HG03159 (cell line): ENCODE data around the gene BRIX1.
"Not testable (repeated sequence)": the region's sequence is repeated elsewhere in the genome, so short reads cannot be mapped to it uniquely, and the experiment has no call there.

ENCODE experiments used
- ATAC-seq: cut with Tn5 transposase; IDR thresholded peaks from one replicate; pipeline ENCODE4 v1.9.1; 2021; ENCODE audit warnings: mild to moderate bottlenecking, moderate library complexity; ENCODE audit not compliant: unreplicated experiment

BRIX1 gene

GRCh38 chr5:34914671-34915138 lies 806 bp upstream of the BRIX1 start:
- peak; percentile 12 for ATAC-seq

- ATAC-seq, result peak; percentile 20
Observed at GRCh38 chr5:34915856-34916192, 313 bp downstream of the BRIX1 start.

DNA sequence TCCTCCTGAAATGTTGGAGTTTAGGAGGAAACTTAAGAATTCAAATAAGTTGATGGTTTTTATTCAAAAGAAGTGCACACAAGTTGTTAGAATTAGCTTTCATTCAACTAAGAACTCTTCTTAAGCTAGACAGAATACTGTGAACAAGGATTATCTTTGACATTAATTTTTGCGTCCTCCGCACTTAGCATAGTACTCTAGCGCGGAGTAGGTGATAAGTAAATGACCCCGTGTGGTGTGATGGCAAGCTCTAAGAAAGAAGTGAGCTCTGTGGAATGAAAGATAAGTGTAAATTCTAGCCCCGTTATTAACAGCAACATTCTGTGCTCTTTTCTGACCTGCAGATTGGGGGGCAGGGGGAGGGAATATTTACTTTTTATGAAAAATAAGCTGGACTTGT lies 1.0 kb downstream of the BRIX1 start:
- no peak for ATAC-seq

DNA sequence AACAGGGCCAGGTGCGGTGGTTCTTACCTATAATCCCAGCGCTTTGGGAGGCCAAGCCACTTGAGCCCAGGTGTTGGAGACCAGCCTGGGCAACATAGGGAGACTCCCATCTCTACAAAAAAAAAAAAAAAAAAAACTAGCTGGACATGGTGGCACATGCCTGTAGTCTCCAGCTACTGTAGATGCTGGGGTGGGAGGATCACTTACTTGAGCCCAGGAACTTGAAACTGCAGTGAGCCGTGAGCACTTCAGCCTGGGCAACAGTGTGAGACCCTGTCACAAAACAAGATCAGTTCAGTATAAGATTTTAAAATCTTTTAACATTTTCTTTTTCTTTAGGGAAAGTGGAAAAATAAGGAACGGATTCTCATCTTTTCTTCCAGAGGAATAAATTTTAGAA lies 2.5 kb downstream of the BRIX1 start:
- no peak for ATAC-seq

DNA sequence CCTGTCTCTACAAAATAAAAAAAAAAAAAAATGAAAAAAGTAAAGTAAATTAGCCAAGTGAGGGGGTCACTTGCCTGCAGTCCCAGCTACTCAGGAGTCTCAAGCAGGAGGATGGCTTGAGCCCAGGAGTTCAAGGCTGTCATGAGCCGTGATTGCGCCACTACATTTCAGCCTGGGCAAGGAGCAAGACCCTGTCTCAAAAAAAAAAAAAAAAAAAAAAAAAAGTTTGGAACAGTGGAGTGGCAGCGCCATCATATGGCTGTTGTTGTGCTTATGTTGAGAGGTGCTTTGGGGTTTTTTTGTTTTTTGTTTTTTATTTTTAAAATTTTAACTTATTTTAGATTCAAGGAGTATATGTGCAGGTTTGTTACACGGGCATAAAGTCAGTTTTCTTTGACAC lies 3.6 kb downstream of the BRIX1 start:
- ATAC-seq, result no peak

GRCh38 chr5:34923256-34923655 lies 7.7 kb downstream of the BRIX1 start:
- not testable (repeated sequence) for ATAC-seq

DNA sequence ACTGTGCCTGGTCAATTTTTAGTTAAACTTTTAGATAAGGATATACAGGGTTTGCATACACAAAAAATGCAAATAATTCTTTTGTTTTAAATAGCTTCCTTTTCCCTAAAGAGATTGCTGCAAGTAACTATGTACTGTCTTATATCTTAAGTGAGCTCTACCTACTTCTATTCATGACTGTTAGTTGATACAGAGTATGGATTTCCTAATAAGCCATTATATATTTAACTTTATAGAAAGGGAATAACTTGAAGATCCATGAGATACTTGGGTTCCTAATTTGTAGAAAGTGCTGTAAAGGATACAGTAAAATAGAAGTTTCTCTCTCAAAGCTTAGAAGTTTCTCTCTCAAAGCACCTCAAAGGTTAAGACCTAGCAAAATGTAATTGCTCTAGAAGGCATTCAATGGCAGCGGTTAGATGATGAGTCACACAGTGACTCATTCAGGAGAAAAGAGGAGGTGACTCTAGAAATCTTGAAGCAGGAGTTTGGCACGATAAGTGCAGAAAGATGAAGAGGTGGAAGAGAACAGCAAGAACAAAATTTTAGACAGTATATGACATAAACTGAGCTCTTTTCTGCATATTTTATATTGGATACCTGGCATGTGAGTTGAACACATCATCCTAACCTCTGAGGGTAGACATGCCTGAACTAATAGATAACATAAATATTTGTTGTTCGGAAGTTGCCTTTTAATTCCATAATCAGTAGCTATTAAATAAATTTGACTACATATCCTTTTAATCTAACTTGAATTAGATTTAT lies 8.4 kb downstream of the BRIX1 start:
- ATAC-seq, result peak; percentile 43

DNA sequence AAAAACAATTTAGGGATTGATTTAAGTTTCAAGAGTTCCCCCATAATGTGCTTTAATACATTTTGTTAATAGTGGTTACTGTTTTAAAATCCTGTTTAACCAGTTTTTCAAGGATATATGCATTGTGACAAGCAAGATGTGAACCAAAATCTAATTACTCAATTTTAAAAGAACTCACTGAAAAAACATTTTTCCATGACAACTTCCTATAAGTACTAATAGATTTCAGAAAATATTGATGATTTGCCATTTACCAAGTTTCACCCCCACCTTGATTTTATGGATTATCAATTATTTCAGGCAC lies 8.9 kb downstream of the BRIX1 start:
- no peak for ATAC-seq

GRCh38 chr5:34926318-34926888 lies 10.9 kb downstream of the BRIX1 start:
- no peak for ATAC-seq

GRCh38 chr5:34927785-34928184 lies 12.3 kb downstream of the BRIX1 start:
- no peak for ATAC-seq

- no peak for ATAC-seq
Observed at GRCh38 chr5:34928267-34928666, 12.8 kb downstream of the BRIX1 start.

DNA sequence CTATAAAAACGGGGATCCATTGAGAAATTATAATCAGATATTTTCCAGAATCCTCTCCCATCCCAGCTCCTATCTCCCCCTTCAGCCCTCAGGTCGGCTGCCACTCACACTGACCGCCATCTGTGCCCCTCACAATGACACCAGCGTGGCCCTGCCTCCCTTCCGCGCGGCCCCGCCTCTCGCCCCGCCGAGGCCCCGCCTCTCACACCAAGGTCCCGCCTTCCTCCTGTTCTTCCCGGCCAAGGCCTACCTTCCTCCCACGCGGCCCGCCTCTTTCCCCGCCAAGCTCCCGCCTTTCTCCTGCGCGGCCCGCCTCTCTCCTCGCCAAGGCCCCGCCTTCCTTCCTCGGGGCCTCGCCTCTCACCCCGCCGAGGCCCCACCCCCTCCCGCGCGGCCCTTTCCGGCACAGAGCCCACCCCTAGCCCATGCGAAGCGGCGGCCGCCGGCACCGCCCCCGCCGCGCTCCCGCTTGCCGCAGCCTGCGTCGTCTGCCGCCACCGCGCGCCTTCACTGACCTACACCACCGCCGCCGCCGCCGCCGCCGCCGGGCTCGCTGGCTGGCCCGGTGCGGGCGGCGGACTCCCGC lies 13.7 kb downstream of the BRIX1 start, which contains the start of gene DNAJC21:
TSS of gene DNAJC21 (plus strand) at position 426 of the 586 bp plus-strand sequence. CDS start 261 bp downstream, outside the sequence.
- peak; percentile 90 for ATAC-seq

- peak; percentile 75 for ATAC-seq
Observed at GRCh38 chr5:34929720-34930461, 14.4 kb downstream of the BRIX1 start.

GRCh38 chr5:34930462-34930844 lies 14.9 kb downstream of the BRIX1 start:
- ATAC-seq, result no peak

GRCh38 chr5:34930870-34931269 lies 15.4 kb downstream of the BRIX1 start:
- no peak for ATAC-seq

GRCh38 chr5:34932947-34933346 lies 17.4 kb downstream of the BRIX1 start:
- ATAC-seq, result no peak

DNA sequence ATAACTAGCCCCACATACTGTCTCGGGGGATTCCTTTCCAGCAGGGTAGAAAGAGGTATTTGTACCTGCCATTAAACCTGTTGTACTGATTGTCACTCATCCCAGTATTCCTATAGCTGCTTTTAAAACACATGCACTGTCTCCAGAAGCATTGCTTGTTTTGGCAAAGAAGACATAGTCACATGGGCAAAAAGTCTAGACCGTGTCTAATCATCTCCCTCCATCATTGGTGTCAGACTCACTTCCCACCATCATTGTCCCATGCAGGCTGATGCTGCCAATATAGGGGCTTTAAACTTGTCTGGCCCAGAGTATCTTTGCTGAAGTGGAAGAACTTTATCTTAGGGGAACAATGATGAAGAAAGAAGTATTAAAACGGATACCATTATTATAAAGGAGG lies 26.4 kb downstream of the BRIX1 start:
- ATAC-seq, result no peak

DNA sequence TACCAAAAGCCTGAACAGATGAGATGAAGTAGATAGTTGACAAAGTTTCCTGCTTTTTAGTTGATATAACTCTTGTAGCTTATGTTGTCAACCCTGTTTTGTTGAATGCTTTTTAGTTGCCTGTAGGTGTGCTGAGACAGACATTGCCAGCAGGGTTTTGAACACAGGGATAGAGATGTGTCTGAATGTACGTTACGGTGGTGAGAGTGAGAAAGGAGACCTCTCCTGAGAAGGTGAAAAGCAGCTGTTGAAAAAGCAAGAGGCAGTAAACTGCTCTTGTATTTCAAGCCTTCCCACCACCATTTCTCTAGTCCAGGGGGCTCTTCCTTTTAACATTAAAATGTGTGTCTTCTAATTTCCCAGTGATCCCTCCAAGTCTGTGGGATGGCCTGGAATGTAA lies 28.5 kb downstream of the BRIX1 start:
- ATAC-seq, result no peak

DNA sequence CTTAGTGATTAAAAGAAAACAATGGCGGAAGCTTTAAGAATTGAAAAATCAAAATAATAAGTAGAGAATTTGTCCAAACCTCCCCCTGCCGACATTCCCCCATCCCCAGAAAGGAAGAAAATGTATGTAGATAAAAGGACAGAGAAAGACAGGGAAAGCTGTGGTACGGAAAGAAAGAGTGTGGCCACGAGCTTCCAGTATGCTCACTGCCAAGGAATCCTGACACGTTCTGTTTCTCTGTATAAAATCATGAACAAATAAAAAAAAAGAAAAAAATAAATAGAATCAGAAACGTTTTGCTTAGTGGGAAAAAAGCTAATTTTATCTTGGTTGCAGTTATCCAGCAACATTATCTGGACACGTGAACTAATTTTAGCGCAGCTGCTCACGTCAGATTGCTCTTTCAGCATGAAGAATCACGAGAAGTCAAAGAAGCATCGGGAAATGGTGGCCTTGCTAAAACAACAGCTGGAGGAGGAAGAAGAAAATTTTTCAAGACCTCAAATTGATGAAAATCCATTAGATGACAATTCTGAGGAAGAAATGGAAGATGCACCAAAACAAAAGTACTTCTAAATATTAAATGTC lies 29.0 kb downstream of the BRIX1 start:
- no peak for ATAC-seq

DNA sequence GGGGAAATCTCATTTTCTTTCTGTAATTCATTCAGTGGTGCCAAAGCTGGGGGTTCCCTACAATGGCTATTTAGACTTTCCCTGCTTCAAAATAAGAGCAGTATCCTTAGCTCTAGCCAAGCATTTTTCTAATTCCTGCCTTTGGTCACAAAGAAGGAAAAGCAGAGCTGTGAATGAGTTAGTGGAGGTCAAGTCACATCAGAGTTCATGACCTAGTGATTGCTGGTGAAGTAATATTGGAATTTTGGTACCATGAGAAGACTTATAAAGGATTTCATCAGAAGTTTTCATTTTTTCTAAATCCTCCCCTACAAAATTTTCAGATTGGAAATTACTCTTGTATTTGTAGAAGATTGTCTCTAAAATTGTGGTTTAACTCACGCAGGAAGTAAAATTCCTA lies 41.8 kb downstream of the BRIX1 start:
- no peak for ATAC-seq
